ENCODE results near the gene KIR2DL3.

Gene KIR2DL3

GRCh38 chr19:54795758-54796157 is 57.4 kb downstream of the KIR2DL3 start:
- no peak for DNase-seq

All from GOT3 (cell line).